Heart left ventricle (tissue), 16 donors: ENCODE measurements around the gene NAP1L2. TPM values are rescaled to one million over a fixed set of nuclear protein-coding genes. Genes with fewer than 3 reads are reported as not detected.
"Not testable (repeated sequence)": the region's sequence is repeated elsewhere in the genome, so short reads cannot be mapped to it uniquely, and the experiment has no call there.

Experiments
- ATAC-seq, 4 donors: fragments of 200-7000 bp; cut with Tn5 transposase; one replicate each; pipeline ENCODE4 v1.9.1; 2020 to 2022; ENCODE audit warnings: moderate library complexity in 4 of 4, mild to moderate bottlenecking in 3 of 4, moderate number of reproducible peaks in 1 of 4
- DNase-seq, 5 donors: peaks; one replicate each; pipeline ENCODE4 v3.0.0-alpha.2; 2020
- H3K27ac ChIP-seq, 12 donors: fragments of 200-600 bp; sonication (generic) in 4 of 12; one replicate each; pipeline versions ENCODE4 v1.5.0 to v1.8.0; 2016 to 2022; ENCODE audit warnings: mild to moderate bottlenecking in 2 of 12
- H3K27me3 ChIP-seq, 9 donors: fragments of 200-600 bp; sonication (generic) in 2 of 9; one replicate each; pipeline versions ENCODE4 v1.5.1 to v1.8.0; 2016 to 2022; ENCODE audit warnings: mild to moderate bottlenecking in 3 of 9
- H3K36me3 ChIP-seq, 9 donors: fragments of 200-600 bp; sonication (generic) in 2 of 9; one replicate each; pipeline versions ENCODE4 v1.5.0 to v1.8.0; 2018 to 2022; ENCODE audit warnings: mild to moderate bottlenecking in 2 of 9
- H3K4me1 ChIP-seq, 12 donors: fragments of 200-600 bp; sonication (generic) in 4 of 12; one replicate each; pipeline versions ENCODE4 v1.5.0 to v1.8.0; 2016 to 2022; ENCODE audit warnings: mild to moderate bottlenecking in 3 of 12
- H3K4me3 ChIP-seq, 12 donors: fragments of 200-600 bp; sonication (generic) in 4 of 12; one replicate each; pipeline versions ENCODE4 v1.5.0 to v1.8.0; 2017 to 2022; ENCODE audit warnings: mild to moderate bottlenecking in 9 of 12, moderate library complexity in 4 of 12
- H3K9me3 ChIP-seq, 12 donors: fragments of 200-600 bp; sonication (generic) in 4 of 12; one replicate each; pipeline versions ENCODE4 v1.5.0 to v1.8.0; 2016 to 2022; ENCODE audit warnings: mild to moderate bottlenecking in 1 of 12
- POLR2A ChIP-seq, 2 donors: fragments of 450-650 bp; IDR thresholded peaks; one replicate each; pipeline ENCODE4 v1.6.1; 2017; ENCODE audit warnings: antibody characterized with exemption in 2 of 2, mild to moderate bottlenecking in 2 of 2, moderate library complexity in 2 of 2
- WGBS, 4 donors: extraction: QIAGEN DNeasy Blood & Tissue Kit in 2 of 4; methylation state at CpG; one replicate each; pipeline versions ENCODE4 v1.1.5 to v1.1.7; 2013 to 2018; 5-methylcytosine and 5-hydroxymethylcytosine counted together
- intact Hi-C, 10 donors: fragments of 100-400 bp; cut with DNase I; formaldehyde crosslinking; loops; one replicate each; pipeline versions ENCODE4 v1.11.1 to v1.14.2; 2022
- polyA plus RNA-seq, 2 donors: library from polyadenylated mRNA; stranded (reverse); fragments of 200-250 nt; gene quantifications; one replicate each; pipeline ENCODE4 v1.2.3, GENCODE V29; 2013
- total RNA-seq, 9 donors: library from RNA; depleted of rRNA in 2 of 9; stranded (reverse); fragments of >200 nt in 2 of 9; fragmentation: NEBNext Ultra II Directional in 3 of 9; extraction: Animal tissue kit (Norgen Biotek cat#: 25700) in 3 of 9; gene quantifications; one replicate each; pipeline versions ENCODE4 v1.1.0 to v1.2.4, GENCODE V29; 2016 to 2023
- TF ChIP-seq, protein P1 (sequence below), 12 donors: fragments of 200-600 bp; sonication (generic) in 4 of 12; IDR thresholded peaks; one replicate each; pipeline versions ENCODE4 v1.5.0 to v1.8.0; 2018 to 2022; ENCODE audit warnings: antibody characterized with exemption in 12 of 12, mild to moderate bottlenecking in 5 of 12
- donor health status: ischemic (EF 13 %, LVEDD 7.1; RV severe dilation, severe dysfunction).
- donor health status: healthy with polysubstance abuse.
- donor health status: DM: no; HTN: yes; CAD: no.
- donor health status: DM: no; HTN: no; CAD: no.
- donor health status: ischemic (EF 25% LVEDD 6.9; RV normal size, moderate dysfunction).
- donor health status: ischemic (EF 25% LVEDD 5.7; RV mildly dilated, moderate dysfunction).
- donor health status: healthy.
- donor health status: DM: yes; HTN: yes; CAD: no.
- donor health status: ischemic (EF 35%, LVEDD 5.7; RV mildly dilated, moderate dysfunction).
- donor health status: nonischemic (EF 11% LVEDD 7.7; RV severe dilation, severe dysfunction).
- donor health status: DM: yes; HTN: yes; CAD: no.
- donor health status: PGD.
- donor health status: ischemic (EF 29% LVEDD 5.4; RV normal size, mild dysfunction).
- donor health status: nonischemic (EF 23%, LVEDD 6.1; RV moderate dilation, normal function).

The NAP1L2 gene
- total and polyA plus RNA-seq, 11 donors: 0.18 to 14.5 (median 7.2) TPM

- Histone ChIP-seq H3K4me1 (no peaks in the 10 kb centered on the region), H3K9me3 (peaks cover 0 to 12% (median 0%) of the 10 kb centered on the region in 12 donors), H3K27ac (no peak overlapping the region), H3K36me3 (no peaks in the 10 kb centered on the region), H3K27me3 (no peaks in the 10 kb centered on the region), H3K4me3 (no peak overlapping the region)
- ATAC-seq (no peak), DNase-seq (no peak)
- intact Hi-C loops: no loop called here
- TF ChIP-seq, protein P1, sequence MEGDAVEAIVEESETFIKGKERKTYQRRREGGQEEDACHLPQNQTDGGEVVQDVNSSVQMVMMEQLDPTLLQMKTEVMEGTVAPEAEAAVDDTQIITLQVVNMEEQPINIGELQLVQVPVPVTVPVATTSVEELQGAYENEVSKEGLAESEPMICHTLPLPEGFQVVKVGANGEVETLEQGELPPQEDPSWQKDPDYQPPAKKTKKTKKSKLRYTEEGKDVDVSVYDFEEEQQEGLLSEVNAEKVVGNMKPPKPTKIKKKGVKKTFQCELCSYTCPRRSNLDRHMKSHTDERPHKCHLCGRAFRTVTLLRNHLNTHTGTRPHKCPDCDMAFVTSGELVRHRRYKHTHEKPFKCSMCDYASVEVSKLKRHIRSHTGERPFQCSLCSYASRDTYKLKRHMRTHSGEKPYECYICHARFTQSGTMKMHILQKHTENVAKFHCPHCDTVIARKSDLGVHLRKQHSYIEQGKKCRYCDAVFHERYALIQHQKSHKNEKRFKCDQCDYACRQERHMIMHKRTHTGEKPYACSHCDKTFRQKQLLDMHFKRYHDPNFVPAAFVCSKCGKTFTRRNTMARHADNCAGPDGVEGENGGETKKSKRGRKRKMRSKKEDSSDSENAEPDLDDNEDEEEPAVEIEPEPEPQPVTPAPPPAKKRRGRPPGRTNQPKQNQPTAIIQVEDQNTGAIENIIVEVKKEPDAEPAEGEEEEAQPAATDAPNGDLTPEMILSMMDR (IDR thresholded peaks at IDR 0.05): no peak
- no peak for TF ChIP-seq POLR2A (IDR thresholded peaks at IDR 0.05)
- WGBS, 4 donors: 55 to 86% (median 74%) methylated on average over 1 to 6 of the region's 6 CpGs
These were observed 32.0 kb downstream of the NAP1L2 start for GRCh38 chrX:73182502-73183114.

- WGBS, 4 donors: 55 to 74% (median 71%) methylated on average over 1 of the region's 1 CpG
- H3K27ac ChIP-seq, H3K4me1 ChIP-seq, H3K9me3 ChIP-seq, H3K36me3 ChIP-seq, H3K27me3 ChIP-seq, ATAC-seq, H3K4me3 ChIP-seq, intact Hi-C loops, DNase-seq: not testable (repeated sequence)
These were observed 45.7 kb downstream of the NAP1L2 start for GRCh38 chrX:73168945-73169344.

Other genes starting within 250 kb of the NAP1L2 start
- gene PABPC1L2B, start 211.9 kb downstream of the NAP1L2 start, total RNA-seq: not detected
- gene PABPC1L2B, start 211.9 kb downstream of the NAP1L2 start, polyA plus RNA-seq: not detected
- not detected for gene PABPC1L2A, start 135.3 kb downstream of the NAP1L2 start, total RNA-seq
- not detected for gene PABPC1L2A, start 135.3 kb downstream of the NAP1L2 start, polyA plus RNA-seq
- gene CDX4, start 232.2 kb upstream of the NAP1L2 start, total RNA-seq: not detected
- not detected for gene CDX4, start 232.2 kb upstream of the NAP1L2 start, polyA plus RNA-seq